ENCODE data around the gene GCSH.

The GCSH gene

DNA sequence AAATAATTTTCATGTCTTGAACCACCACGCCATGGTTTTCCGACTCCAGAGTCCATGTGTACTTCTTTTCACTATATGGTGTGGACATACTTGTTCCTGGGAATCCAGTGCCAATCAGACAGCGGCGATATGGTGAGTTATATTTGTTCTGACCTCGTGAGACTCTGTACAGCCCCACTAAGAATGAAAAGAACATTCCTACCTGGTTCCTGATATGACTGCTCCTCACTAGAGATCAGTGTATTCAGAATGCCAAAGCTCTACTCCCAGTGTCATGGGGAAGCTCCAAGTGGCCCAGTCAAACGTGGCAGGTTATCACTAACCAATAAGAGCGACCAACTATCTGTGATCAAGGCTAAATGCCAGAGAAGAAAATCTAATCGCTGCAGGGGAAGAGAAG is 25.2 kb downstream of the GCSH start:
- no peak for DNase-seq (ENCODE audit: low spot score)
- no peak overlapping the region for H3K27ac ChIP-seq
- TF ChIP-seq, protein P1, sequence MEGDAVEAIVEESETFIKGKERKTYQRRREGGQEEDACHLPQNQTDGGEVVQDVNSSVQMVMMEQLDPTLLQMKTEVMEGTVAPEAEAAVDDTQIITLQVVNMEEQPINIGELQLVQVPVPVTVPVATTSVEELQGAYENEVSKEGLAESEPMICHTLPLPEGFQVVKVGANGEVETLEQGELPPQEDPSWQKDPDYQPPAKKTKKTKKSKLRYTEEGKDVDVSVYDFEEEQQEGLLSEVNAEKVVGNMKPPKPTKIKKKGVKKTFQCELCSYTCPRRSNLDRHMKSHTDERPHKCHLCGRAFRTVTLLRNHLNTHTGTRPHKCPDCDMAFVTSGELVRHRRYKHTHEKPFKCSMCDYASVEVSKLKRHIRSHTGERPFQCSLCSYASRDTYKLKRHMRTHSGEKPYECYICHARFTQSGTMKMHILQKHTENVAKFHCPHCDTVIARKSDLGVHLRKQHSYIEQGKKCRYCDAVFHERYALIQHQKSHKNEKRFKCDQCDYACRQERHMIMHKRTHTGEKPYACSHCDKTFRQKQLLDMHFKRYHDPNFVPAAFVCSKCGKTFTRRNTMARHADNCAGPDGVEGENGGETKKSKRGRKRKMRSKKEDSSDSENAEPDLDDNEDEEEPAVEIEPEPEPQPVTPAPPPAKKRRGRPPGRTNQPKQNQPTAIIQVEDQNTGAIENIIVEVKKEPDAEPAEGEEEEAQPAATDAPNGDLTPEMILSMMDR (IDR thresholded peaks at IDR 0.05): no peak
- no peak overlapping the region for H3K4me3 ChIP-seq

GRCh38 chr16:81069063-81069462 is 27.1 kb downstream of the GCSH start:
- TF ChIP-seq, protein P1 (IDR thresholded peaks at IDR 0.05): no peak
- no peak for DNase-seq (ENCODE audit: low spot score)
- Histone ChIP-seq H3K4me3 (no peak overlapping the region), H3K27ac (no peak overlapping the region)

- TF ChIP-seq, protein P1 (IDR thresholded peaks at IDR 0.05): no peak
- DNase-seq (ENCODE audit: low spot score): no peak
- Histone ChIP-seq H3K4me3 (no peak overlapping the region), H3K27ac (no peak overlapping the region)
Observed at GRCh38 chr16:81067166-81067565, 29.0 kb downstream of the GCSH start.

- Histone ChIP-seq H3K27ac (no peak overlapping the region), H3K4me3 (no peak overlapping the region)
- no peak for DNase-seq (ENCODE audit: low spot score)
- TF ChIP-seq, protein P1 (IDR thresholded peaks at IDR 0.05): no peak
Observed at GRCh38 chr16:81066681-81067080, 29.5 kb downstream of the GCSH start.

GRCh38 chr16:81061871-81062608 is 34.2 kb downstream of the GCSH start:
- Histone ChIP-seq H3K4me3 (no peak overlapping the region), H3K27ac (no peak overlapping the region)
- TF ChIP-seq, protein P1 (IDR thresholded peaks at IDR 0.05): no peak
- DNase-seq (ENCODE audit: low spot score): no peak

DNA sequence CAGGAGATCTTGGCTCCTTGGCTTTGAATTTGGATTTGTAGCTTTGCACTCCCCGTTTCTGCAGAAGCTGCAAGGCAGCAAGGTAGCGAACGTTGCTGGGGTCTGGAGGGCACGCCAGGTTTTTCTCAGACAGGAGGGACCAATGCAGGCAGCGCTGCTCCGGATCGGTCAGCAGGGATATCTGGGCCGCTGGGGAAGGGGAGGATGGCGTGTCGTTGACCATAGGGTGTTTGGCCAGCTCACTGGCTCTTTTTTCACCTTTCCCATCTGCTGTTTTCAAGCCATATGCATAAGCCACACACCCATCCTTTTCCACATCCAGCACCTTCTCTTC is 34.9 kb downstream of the GCSH start:
- no peak overlapping the region for H3K4me3 ChIP-seq
- TF ChIP-seq, protein P1 (IDR thresholded peaks at IDR 0.05): no peak
- no peak for DNase-seq (ENCODE audit: low spot score)
- H3K27ac ChIP-seq: no peak overlapping the region

- TF ChIP-seq, protein P1 (IDR thresholded peaks at IDR 0.05): no peak
- Histone ChIP-seq H3K4me3 (no peak overlapping the region), H3K27ac (no peak overlapping the region)
- DNase-seq (ENCODE audit: low spot score): no peak
Observed at GRCh38 chr16:81060576-81061306, 35.5 kb downstream of the GCSH start.
